ENCODE data around the gene DUOX2.
"Not testable (repeated sequence)": the region's sequence is repeated elsewhere in the genome, so short reads cannot be mapped to it uniquely, and the experiment has no call there.

DNA sequence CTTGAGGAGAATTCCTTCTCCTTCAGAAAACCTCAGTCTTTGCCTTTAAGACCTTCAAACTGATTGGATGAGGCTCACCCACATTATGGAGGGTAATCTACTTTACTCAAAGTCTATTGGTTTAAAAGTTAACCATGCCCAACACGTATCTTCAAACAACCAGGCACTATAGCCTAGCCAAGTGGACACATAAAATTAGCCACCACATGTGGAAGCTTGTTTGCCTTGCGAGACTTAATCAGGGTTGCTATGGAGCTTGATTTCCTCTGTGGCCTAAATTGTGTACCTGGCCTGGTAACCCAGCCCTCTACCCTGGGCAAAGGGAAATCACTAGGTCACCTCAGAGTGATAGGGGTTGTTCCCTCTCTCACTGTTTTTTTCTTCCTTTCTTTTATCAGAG, 71.1 kb downstream of the DUOX2 start:
- TF ChIP-seq, protein P1, sequence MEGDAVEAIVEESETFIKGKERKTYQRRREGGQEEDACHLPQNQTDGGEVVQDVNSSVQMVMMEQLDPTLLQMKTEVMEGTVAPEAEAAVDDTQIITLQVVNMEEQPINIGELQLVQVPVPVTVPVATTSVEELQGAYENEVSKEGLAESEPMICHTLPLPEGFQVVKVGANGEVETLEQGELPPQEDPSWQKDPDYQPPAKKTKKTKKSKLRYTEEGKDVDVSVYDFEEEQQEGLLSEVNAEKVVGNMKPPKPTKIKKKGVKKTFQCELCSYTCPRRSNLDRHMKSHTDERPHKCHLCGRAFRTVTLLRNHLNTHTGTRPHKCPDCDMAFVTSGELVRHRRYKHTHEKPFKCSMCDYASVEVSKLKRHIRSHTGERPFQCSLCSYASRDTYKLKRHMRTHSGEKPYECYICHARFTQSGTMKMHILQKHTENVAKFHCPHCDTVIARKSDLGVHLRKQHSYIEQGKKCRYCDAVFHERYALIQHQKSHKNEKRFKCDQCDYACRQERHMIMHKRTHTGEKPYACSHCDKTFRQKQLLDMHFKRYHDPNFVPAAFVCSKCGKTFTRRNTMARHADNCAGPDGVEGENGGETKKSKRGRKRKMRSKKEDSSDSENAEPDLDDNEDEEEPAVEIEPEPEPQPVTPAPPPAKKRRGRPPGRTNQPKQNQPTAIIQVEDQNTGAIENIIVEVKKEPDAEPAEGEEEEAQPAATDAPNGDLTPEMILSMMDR (conservative IDR thresholded peaks at IDR 0.05; ENCODE audit: low read depth, low read length), result not testable (repeated sequence)
- not testable (repeated sequence) for TF ChIP-seq EZH2 (IDR thresholded peaks at IDR 0.05; ENCODE audit: borderline replicate concordance, low read depth, low read length, poor library complexity, severe bottlenecking)
